Osteoblast (primary cell): ENCODE results near the gene TLE4. TPM values are rescaled to one million over a fixed set of nuclear protein-coding genes. Genes with fewer than 3 reads are reported as not detected.

ENCODE experiments used
- DNase-seq: peaks from one replicate; pipeline ENCODE4 v3.0.0; 2011; ENCODE audit warnings: low spot score, mixed read lengths; ENCODE audit not compliant: insufficient read length; ENCODE audit errors: missing footprints
- H2AFZ ChIP-seq: 2 replicates; pipeline ENCODE4 v1.6.0; 2011; ENCODE audit warnings: mild to moderate bottlenecking, low read length
- H3K27ac ChIP-seq: 2 replicates; pipeline ENCODE4 v1.5.1; 2011; ENCODE audit warnings: mild to moderate bottlenecking, low read depth, low read length, moderate library complexity
- H3K27me3 ChIP-seq: 2 replicates; pipeline ENCODE4 v1.6.0; 2012; ENCODE audit warnings: mild to moderate bottlenecking, control low read depth, inconsistent platforms, low read length, moderate library complexity; ENCODE audit not compliant: insufficient read depth
- H3K36me3 ChIP-seq: 2 replicates; pipeline ENCODE4 v1.5.1; 2011; ENCODE audit warnings: mild to moderate bottlenecking, low read length, control low read depth, moderate library complexity; ENCODE audit not compliant: insufficient read depth
- H3K4me1 ChIP-seq: 2 replicates; pipeline ENCODE4 v1.5.1; 2011; ENCODE audit warnings: mild to moderate bottlenecking, low read length, control low read depth, moderate library complexity; ENCODE audit not compliant: insufficient read depth
- H3K4me2 ChIP-seq: 2 replicates; pipeline ENCODE4 v1.6.0; 2011; ENCODE audit warnings: mild to moderate bottlenecking, low read length; ENCODE audit not compliant: insufficient read depth
- H3K4me3 ChIP-seq: fragments of 200-600 bp; sonication (generic); 3 replicates; pipeline ENCODE4 v1.5.1; 2012; ENCODE audit warnings: mild to moderate bottlenecking, low read length, inconsistent platforms; ENCODE audit not compliant: insufficient read depth
- H3K79me2 ChIP-seq: 2 replicates; pipeline ENCODE4 v1.6.0; 2012; ENCODE audit warnings: mild to moderate bottlenecking, low read length, control low read depth, inconsistent platforms; ENCODE audit not compliant: insufficient read depth
- H3K9me3 ChIP-seq: 2 replicates; pipeline ENCODE4 v1.5.1; 2011; ENCODE audit warnings: low read depth, low read length, control low read depth
- H4K20me1 ChIP-seq: 2 replicates; pipeline ENCODE4 v1.6.0; 2012; ENCODE audit warnings: mild to moderate bottlenecking, low read length, control low read depth; ENCODE audit not compliant: insufficient read depth
- total RNA-seq: library from RNA; depleted of rRNA; stranded (reverse); fragments of >200 nt; gene quantifications from 2 replicates; pipeline ENCODE4 v1.2.3, GENCODE V29; 2012
- TF ChIP-seq, protein P1 (sequence below): IDR thresholded peaks from 2 replicates; pipeline ENCODE4 v1.5.1; 2011; ENCODE audit warnings: mild to moderate bottlenecking, low read depth, low read length, moderate library complexity; ENCODE audit errors: extremely low read depth

TLE4 gene
- total RNA-seq, 1 donor, result 62.2 TPM

DNA sequence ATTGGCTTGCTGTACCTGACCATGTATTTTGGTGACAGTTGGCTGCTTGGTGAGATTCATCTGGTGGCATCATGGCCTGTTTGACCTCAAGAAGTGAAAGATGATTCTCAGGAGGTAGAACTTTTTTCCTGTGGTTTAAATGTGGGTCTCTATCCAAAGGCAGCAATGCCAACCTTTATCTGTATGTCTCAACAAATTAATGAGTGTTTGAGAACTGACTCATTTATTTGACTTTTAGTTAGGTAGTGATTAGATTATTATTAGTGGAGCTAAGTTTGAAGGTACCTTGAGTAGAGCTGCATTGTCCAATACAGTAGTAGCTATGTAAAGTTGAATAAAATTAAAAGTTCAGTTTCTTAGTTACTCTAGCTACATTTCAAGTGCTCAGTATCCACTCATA, 48.2 kb downstream of the TLE4 start:
- Histone ChIP-seq H3K36me3 (no peaks in the 10 kb centered on the region), H3K4me2 (no peak overlapping the region), H3K9me3 (no peaks in the 10 kb centered on the region), H3K27ac (no peak overlapping the region), H3K79me2 (peaks cover 57% of the 10 kb centered on the region), H2AFZ (no peak overlapping the region), H3K4me1 (peaks cover 17% of the 10 kb centered on the region), H3K4me3 (no peak overlapping the region), H3K27me3 (no peaks in the 10 kb centered on the region), H4K20me1 (peaks cover 13% of the 10 kb centered on the region)
- TF ChIP-seq, protein P1, sequence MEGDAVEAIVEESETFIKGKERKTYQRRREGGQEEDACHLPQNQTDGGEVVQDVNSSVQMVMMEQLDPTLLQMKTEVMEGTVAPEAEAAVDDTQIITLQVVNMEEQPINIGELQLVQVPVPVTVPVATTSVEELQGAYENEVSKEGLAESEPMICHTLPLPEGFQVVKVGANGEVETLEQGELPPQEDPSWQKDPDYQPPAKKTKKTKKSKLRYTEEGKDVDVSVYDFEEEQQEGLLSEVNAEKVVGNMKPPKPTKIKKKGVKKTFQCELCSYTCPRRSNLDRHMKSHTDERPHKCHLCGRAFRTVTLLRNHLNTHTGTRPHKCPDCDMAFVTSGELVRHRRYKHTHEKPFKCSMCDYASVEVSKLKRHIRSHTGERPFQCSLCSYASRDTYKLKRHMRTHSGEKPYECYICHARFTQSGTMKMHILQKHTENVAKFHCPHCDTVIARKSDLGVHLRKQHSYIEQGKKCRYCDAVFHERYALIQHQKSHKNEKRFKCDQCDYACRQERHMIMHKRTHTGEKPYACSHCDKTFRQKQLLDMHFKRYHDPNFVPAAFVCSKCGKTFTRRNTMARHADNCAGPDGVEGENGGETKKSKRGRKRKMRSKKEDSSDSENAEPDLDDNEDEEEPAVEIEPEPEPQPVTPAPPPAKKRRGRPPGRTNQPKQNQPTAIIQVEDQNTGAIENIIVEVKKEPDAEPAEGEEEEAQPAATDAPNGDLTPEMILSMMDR, result no peak
- DNase-seq, result no peak

DNA sequence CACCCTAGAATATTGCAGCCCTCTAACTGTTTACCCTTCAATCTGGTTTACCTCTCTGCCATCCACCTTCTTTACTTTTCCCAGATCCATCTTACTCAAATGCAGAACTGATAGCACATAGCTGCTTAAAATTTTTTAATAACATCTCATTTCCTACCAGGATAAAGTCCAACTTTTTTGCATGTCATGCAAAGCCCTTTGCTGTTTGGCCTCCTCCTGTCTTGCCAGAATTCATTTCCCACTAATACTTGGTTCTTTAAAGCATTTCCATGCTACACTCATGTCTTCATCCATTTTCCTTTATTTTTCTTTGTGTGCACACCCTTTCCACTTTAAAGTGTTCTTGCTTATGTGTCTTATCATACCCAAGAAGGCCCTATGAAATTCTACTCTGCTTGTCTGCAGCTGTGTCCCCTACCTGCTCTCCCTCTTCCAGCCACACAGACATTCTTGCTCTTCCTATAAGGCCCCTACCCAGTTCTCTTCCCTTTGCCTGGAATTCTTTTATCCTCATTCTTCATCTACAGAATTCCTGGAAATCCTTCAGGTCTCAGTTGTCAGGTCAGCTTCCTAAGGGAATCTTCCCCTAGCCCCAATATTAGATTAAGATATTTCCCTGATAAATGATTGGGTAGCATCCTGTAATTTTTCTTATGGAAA, 50.3 kb downstream of the TLE4 start:
- no peak overlapping the region for H3K27ac ChIP-seq
- no peak overlapping the region for H2AFZ ChIP-seq
- no peaks in the 10 kb centered on the region for H3K9me3 ChIP-seq
- peaks cover 59% of the 10 kb centered on the region for H3K79me2 ChIP-seq
- TF ChIP-seq, protein P1, result no peak
- H4K20me1 ChIP-seq, result peaks cover 10% of the 10 kb centered on the region
- no peaks in the 10 kb centered on the region for H3K36me3 ChIP-seq
- H3K4me1 ChIP-seq, result peaks cover 11% of the 10 kb centered on the region
- H3K4me2 ChIP-seq, result no peak overlapping the region
- H3K4me3 ChIP-seq, result no peak overlapping the region
- DNase-seq, result no peak
- no peaks in the 10 kb centered on the region for H3K27me3 ChIP-seq

DNA sequence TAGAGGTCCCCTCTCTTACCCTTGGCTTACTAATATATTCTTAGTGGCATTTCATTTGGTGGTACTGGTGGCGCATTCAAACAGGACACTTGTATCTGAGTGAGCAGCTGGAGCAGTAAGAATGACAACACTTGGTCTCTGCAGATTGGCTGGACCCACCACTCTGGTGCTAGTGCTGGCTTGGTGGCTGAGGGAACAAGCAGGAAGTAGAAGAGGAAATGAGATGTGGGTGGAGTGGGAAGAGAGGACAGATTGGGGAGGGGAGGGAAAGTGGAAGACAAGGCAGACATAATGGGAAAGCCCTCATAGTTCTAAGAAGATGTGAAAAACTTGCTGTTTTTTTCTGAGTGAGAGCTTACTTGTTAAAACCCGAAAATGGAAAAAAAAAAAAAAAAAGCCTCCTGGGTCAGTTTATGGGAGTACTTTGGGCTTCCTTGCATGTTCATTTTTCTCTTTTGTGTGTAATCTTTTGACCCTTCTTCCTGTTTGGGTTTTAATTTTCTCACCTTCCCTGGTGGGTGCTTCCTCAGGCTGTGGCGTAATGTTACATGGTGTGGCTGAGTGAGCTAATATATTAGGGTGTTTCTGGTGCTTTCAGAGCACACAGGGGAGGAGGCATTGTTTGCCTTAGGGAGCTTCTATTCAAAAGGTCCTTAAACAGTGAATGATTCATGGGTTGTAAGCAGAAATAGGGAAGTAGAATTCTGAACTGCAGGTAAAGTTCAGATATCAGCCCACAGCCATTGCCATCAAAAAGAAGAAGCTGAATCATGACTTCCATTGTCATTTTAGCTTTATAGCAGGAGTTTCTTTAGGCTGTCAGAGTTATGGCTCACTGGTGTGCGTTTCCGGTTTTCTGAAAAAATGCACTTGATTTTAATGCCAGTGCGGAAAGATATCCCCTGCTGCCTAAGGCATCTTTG, 52.3 kb downstream of the TLE4 start:
- Histone ChIP-seq H3K79me2 (peaks cover 52% of the 10 kb centered on the region), H3K9me3 (no peaks in the 10 kb centered on the region), H3K27ac (no peak overlapping the region), H3K27me3 (no peaks in the 10 kb centered on the region), H3K36me3 (no peaks in the 10 kb centered on the region), H3K4me1 (peaks cover 11% of the 10 kb centered on the region), H3K4me2 (no peak overlapping the region), H4K20me1 (peaks cover 6% of the 10 kb centered on the region), H3K4me3 (no peak overlapping the region), H2AFZ (no peak overlapping the region)
- peak; percentile 61 for DNase-seq
- TF ChIP-seq, protein P1, result no peak

DNA sequence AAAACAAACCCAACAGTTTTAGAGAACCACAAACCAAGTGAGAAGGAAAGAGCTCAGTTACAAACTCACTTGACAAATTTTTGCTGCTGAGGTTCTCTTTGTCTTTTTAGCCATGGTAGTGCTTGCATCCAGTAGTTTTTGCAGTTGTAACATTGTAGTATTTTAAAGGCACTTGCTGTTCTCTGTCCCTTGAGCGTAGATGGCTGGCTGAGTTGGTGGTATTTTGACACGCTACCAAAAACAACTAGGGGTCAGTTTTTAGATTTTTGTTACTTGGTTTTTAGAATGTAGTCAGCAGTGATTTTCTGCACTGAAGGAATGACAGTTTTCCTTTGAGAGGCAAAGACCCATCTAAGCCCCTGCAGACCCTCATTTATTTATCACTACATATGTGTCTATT, 58.0 kb downstream of the TLE4 start:
- Histone ChIP-seq H4K20me1 (peaks cover 4% of the 10 kb centered on the region), H3K79me2 (peaks cover 18% of the 10 kb centered on the region), H3K4me2 (no peak overlapping the region), H3K4me1 (no peaks in the 10 kb centered on the region), H3K36me3 (no peaks in the 10 kb centered on the region), H3K4me3 (no peak overlapping the region), H2AFZ (no peak overlapping the region), H3K27ac (no peak overlapping the region), H3K27me3 (no peaks in the 10 kb centered on the region), H3K9me3 (no peaks in the 10 kb centered on the region)
- DNase-seq, result no peak
- TF ChIP-seq, protein P1, result no peak
